ENCODE results near the gene TRAF7.

The TRAF7 gene

GRCh38 chr16:2165861-2166260, 10.3 kb downstream of the TRAF7 start:
- no peak for DNase-seq (ENCODE audit: low spot score)

GRCh38 chr16:2166263-2167067, 10.9 kb downstream of the TRAF7 start:
- no peak for DNase-seq (ENCODE audit: low spot score)

- no peak for DNase-seq (ENCODE audit: low spot score)
Observed at GRCh38 chr16:2167068-2167638, 11.6 kb downstream of the TRAF7 start.

GRCh38 chr16:2170080-2170479, 14.5 kb downstream of the TRAF7 start:
- DNase-seq (ENCODE audit: low spot score) = no peak

- DNase-seq (ENCODE audit: low spot score) = no peak
Observed at GRCh38 chr16:2170587-2171435, 15.2 kb downstream of the TRAF7 start.

- no peak for DNase-seq (ENCODE audit: low spot score)
Observed at GRCh38 chr16:2171601-2172178, 16.1 kb downstream of the TRAF7 start.

GRCh38 chr16:2172688-2173335, 17.2 kb downstream of the TRAF7 start:
- DNase-seq (ENCODE audit: low spot score) = no peak

- DNase-seq (ENCODE audit: low spot score) = no peak
Observed at GRCh38 chr16:2173366-2173765, 17.8 kb downstream of the TRAF7 start.

- no peak for DNase-seq (ENCODE audit: low spot score)
Observed at GRCh38 chr16:2173916-2174315, 18.3 kb downstream of the TRAF7 start.

GRCh38 chr16:2174396-2175131, 19.0 kb downstream of the TRAF7 start:
- no peak for DNase-seq (ENCODE audit: low spot score)

- no peak for DNase-seq (ENCODE audit: low spot score)
Observed at GRCh38 chr16:2175454-2175853, 19.9 kb downstream of the TRAF7 start.

GRCh38 chr16:2176047-2176446, 20.5 kb downstream of the TRAF7 start:
- DNase-seq (ENCODE audit: low spot score) = no peak

GRCh38 chr16:2177101-2177500, 21.5 kb downstream of the TRAF7 start:
- no peak for DNase-seq (ENCODE audit: low spot score)

- no peak for DNase-seq (ENCODE audit: low spot score)
Observed at GRCh38 chr16:2177561-2177960, 22.0 kb downstream of the TRAF7 start.

- DNase-seq (ENCODE audit: low spot score) = peak; percentile 81
Observed at GRCh38 chr16:2178321-2179106, 22.9 kb downstream of the TRAF7 start.

- DNase-seq (ENCODE audit: low spot score) = no peak
Observed at GRCh38 chr16:2179107-2179501, 23.5 kb downstream of the TRAF7 start.

GRCh38 chr16:2179576-2179975, 24.0 kb downstream of the TRAF7 start:
- DNase-seq (ENCODE audit: low spot score) = no peak

GRCh38 chr16:2180461-2180860, 24.9 kb downstream of the TRAF7 start:
- DNase-seq (ENCODE audit: low spot score) = no peak

GRCh38 chr16:2180962-2181923, 25.7 kb downstream of the TRAF7 start:
- DNase-seq (ENCODE audit: low spot score) = no peak

Measured in ecto neural progenitor cell (in vitro differentiated cells).